Activated CD4-positive, alpha-beta T cell treated with anti-CD3 and anti-CD28 coated beads, Interleukin-2, Interleukin-4, amounts not matched to agents 100 ng/mL and 50 ng/mL, durations not matched to agents 16 hours and 8 hours (primary cell): ENCODE data around the gene ABR.

Experiments used
- DNase-seq: peaks from one replicate; pipeline ENCODE4 v3.0.0-alpha.2; 2020; ENCODE audit warnings: low spot score

The ABR gene

GRCh38 chr17:1179818-1180742 is at the start of gene ABR:
TSS of gene ABR (minus strand) at chr17:1179981. CDS start at chr17:1179727, 254 bp downstream.
- DNase-seq: no peak

GRCh38 chr17:1229349-1229899 is 49.6 kb upstream of the ABR start:
- peak; percentile 15 for DNase-seq

GRCh38 chr17:1228781-1229348 is 49.1 kb upstream of the ABR start:
- no peak for DNase-seq

DNA sequence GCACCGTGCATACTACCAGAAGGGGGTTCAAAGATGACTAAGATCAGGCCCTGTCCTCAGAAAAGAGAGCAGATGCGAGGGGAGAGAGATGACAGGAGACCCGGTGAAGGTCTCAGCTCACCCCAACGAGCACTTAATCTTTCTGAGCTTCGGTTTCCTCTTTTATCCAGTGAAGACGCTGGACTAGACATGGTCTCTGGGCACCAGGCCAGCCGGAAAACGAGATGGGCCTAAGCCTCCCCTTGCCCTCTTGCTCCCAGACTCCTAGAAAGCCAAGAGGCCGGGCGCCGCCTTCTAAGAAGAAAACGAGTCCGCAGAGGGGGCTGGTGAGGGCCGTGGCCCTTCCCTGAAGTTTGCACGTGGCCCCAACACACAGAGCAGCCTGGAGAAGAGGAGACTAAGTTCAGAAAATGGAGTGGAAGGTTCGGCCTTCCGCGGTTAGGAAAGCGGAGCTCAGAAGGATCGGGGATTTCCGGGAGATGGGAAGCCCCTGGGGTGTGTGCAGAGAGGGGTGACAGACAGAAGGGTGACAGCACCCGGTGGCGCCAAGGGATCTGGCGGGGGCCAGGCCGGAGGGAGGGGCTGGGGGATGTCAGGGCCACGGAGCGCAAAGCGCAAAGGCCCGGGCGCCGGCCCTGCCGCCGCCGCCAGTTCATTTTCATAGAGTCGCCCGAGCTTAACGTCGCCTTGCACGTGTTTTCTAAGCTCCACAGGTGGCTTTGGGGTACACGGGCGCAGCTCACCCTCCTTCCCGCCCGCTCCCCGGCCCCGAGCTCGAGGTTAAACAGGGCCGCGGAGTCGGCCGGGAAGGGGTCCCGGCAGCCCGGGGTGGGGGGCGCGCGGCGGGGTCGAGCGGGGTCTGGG is 48.4 kb upstream of the ABR start:
- no peak for DNase-seq

GRCh38 chr17:1227365-1227764 is 47.6 kb upstream of the ABR start:
- DNase-seq: no peak

GRCh38 chr17:1226308-1226707 is 46.5 kb upstream of the ABR start:
- no peak for DNase-seq

DNA sequence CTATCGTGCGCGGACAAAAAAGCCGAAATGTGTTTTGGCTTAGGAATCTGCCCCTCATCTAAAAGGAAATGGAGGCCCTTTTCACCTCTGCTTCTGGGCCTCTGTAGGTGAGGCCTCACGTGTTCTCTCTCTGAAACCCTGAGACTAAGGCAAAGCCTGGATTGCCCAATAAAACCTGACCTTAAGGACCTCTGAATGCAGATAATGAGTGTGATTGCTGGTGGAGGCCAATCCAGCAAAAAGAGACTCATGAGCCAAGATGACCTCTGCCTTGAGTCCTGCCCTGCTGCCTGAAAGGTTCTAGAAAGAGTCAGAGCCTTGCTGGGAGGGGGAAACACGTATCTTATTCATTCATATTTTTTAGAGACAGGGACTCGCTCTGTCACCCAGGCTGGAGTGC is 44.5 kb upstream of the ABR start:
- no peak for DNase-seq

DNA sequence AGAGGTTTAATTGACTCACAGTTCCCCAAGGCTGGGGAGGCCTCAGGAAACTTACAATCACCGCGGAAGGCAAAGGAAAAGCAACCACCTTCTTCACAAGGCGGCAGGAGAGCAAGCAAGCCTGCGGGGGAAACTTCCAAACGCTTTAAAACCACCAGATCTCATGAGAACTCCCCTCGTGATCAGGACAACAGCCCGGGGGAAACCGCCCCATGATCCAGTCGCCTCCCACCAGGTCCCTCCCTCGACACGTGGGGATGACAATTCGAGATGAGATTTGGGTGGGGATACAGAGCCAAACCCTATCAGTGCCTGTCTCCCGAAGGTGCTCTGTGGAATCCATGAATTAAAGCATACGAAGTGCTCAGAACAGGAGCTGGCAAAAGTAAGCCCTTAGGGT is 43.9 kb upstream of the ABR start:
- DNase-seq: no peak

DNA sequence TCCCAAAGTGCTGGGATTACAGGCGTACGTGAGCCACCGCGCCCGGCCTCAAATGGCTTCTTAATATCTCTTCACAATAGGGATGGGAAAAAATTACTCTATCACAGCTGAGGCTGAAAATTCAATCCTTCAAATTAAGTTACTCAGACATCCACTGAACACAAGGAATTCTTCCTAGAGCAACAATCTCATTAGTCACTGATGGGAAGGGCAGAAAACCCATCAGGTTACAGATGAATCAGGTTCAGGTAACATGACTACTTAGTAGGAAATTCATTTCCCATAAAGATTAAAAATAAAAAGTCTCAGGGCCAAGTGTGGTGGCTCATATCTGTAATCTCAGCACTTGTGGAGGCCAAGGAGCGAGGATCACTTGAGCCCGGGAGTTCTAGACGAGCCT is 42.5 kb upstream of the ABR start:
- DNase-seq: no peak

GRCh38 chr17:1221209-1221608 is 41.4 kb upstream of the ABR start:
- no peak for DNase-seq

- no peak for DNase-seq
Measured at GRCh38 chr17:1220346-1220745, 40.6 kb upstream of the ABR start.

GRCh38 chr17:1217089-1217385 is 37.3 kb upstream of the ABR start:
- DNase-seq: no peak

GRCh38 chr17:1216217-1217088 is 36.7 kb upstream of the ABR start:
- DNase-seq: no peak

DNA sequence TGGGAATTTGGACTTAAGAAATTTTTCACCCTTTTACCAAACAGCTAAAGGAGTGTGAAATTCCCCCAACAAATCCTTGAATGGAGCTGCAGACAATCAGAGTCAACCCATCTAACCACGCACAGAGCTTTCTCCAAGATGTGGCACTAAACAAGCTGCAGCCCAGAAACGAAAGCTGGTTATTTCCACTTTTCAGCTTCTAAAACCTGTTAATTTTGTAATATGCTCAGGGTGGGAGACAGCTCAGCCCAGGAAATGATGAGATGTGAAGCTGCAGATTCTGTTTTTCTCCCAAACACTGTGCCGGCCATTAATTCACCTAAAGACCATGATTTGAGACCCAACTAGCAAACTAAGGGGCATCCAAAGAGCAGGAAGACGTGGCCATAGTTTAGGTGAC is 33.2 kb upstream of the ABR start:
- DNase-seq: no peak

DNA sequence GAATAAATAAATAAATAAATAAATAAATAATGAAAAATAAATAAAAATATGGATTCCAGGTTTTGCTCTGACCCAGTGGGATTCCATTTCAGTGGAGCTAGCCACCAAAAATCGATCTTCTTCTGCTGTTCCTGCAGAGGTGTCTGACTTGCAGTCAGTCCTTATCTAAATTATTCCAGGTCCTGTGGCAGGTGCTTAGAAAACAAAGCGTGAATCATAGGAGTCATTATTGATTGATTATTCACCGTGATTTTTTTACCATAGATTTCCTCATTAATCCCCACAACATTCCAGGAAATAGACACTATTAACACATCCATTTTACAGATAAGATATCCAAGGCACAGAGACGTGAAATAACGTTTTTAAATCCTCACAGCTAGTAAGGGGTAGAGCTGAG is 31.5 kb upstream of the ABR start:
- DNase-seq: no peak

DNA sequence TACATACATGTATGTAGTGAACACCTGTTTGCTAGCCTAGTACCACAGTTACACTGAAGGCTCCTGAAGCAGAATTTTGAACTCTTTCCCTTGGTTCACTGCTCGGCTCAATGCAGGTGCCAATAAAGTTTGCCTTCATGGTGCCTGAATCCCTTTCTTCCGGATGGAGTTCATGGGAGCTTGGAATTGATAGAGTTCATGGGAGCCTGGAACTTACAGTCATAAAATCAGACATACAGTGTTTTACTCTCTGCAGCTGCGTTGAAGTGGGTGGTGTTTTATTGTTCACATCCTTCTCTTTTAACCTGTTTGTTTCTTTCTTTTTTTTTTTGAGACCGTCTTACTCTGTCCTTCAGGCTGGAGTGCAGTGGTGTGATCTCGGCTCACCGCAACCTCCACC is 29.2 kb upstream of the ABR start:
- DNase-seq: no peak

DNA sequence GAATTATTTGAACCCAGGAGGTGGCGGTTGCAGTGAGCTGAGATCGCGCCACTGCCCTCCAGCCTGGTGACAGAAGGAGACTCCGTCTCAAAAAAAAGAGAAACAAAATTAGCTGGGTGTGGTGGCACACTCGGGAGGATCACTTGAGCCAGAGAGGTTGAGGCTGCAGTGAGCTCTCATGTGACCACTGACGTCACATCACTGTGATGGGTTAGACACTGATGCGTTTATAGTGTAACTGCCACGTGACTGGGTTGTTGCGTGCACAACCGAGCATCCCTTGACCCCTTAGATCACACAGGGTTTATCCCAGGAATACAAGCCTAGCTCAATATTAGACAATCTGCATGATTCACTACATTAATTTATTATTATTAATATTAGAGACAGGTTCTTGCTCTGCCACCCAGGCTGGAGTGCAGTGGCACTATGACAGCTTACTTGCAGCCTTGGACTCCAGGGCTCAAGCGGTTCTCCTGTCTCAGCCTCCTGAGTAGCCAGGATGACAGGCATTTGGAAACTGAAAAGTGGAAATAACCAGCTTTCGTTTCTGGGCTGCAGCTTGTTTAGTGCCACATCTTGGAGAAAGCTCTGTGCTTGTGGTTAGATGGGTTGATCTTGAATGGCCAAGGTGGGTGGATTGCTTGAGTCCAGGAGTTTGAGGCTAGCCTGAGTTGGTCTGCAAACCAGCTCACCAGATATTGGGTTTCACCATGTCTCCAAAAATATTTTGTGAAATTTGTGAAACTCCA is 26.4 kb upstream of the ABR start:
- no peak for DNase-seq

DNA sequence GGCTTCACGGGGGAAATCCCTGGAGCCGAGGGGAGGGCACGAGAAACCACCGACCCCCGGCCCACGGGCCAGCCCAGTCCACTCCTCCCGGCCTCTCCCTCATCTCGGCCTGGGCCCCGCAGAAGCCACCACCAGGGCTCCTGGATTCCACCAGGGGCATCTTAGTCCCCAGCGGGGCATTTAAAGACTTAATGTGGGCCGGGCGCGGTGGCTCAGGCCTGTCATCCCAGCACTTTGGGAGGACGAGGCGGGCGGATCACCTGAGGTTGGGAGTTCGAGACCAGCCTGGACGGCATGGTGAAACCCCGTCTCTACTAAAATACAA is 24.1 kb upstream of the ABR start:
- no peak for DNase-seq

DNA sequence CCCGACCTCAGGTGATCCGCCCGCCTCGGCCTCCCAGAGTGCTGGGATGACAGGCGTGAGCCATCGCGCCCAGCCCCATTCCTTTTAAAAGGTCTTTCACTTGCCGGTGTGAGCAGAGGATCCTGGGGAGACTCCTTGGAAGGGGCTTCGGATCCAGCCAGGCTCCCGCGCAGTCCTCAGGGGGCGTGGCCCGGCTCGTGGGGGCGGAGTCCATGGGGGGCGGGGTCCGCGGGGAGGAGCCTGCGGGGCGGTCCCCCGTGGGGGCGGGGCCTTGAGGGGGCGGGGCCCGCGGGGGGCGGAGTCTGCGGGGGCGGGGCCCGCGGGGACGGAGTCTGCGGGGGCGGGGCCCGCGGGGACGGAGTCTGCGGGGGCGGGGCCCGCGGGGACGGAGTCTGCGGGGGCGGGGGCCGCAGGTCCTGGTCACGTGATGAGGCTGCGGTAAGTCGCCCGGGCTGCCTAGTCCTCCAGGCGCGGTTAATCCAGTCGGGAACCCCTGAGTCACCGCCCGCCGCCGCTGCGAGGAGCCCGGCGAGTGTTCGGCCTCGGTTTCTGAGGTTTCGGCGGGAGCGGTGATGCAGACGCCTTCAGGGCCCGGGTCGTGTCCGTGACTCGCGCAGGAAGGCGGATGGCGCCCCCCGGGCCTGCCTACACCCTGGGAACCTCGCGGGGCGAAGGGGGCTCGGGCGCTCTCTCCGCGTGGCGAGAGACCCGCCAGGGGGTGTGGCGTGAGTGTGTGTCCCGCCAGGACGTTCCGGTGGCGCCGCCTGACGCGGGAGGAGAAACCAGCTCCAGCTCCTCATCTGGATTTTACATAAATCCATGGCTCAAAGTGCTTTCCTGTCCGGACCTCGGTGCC is 23.6 kb upstream of the ABR start:
- peak; percentile 35 for DNase-seq

DNA sequence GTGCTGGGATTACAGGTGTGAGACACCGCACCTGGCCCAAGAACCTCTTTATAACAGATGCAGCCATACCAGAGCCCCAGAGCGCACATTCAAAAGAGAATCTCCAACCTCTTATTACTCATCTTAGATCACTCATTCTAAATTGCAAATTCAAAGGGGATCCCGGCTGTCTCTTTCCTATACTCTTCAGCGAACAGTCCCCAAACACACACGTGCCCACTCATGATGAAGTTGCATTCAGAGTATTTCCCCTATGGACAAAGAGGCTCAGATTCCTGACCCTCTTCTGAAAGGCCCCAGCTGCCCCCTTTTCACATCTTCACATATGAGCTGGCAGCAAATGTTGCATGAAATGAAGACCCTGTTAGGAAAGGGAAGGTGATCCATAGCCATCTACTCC is 22.5 kb upstream of the ABR start:
- DNase-seq: no peak
